ENCODE measurements around the gene KLHL29. TPM values are rescaled to one million over a fixed set of nuclear protein-coding genes. Genes with fewer than 3 reads are reported as not detected.

KLHL29 gene
- total and polyA plus RNA-seq, 5 donors from 2014 or later, result 0.09 to 1.3 (median 0.24) TPM

DNA sequence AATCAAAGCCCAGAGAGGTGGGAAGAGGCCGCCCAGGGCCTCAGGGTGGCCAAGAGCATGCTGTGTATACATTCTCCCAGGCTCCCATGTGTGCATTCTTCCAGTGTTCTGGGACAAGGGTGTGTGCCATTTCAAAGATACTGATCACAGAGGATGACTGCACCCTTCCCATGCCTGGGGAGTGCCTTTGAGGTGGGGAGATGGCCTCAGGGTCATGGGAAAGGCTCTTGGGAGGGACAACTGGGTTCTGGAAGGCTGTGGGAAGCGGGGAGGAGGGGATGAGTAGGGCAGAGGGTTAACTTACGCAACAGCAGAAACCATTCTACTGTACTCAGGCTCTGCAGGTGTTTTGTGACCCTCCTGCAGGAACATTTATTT lies 40.9 kb downstream of the KLHL29 start:
- Mint-ChIP-seq H3K4me3 (no peak overlapping the region), H3K9me3 (no peaks in the 10 kb centered on the region)
- no peak overlapping the region for H3K27ac ChIP-seq (ENCODE audit: insufficient read depth, low read length, poor library complexity, severe bottlenecking)

GRCh38 chr2:23426263-23426905 lies 41.4 kb downstream of the KLHL29 start:
- Mint-ChIP-seq H3K4me3 (no peak overlapping the region), H3K9me3 (no peaks in the 10 kb centered on the region), H3K27ac (no peak overlapping the region), H3K36me3 (no peaks in the 10 kb centered on the region), H3K27me3 (no peaks in the 10 kb centered on the region), H3K4me1 (no peaks in the 10 kb centered on the region)
- ATAC-seq (ENCODE audit: low read depth in 2 of 2) (no peak), DNase-seq (no peak)
- no peak overlapping the region for H3K27ac ChIP-seq (ENCODE audit: insufficient read depth, low read length, poor library complexity, severe bottlenecking)
- no peaks in the 10 kb centered on the region for H3K36me3 ChIP-seq (ENCODE audit: control insufficient read depth, insufficient read depth, low read length)
- H3K27me3 ChIP-seq (ENCODE audit: control insufficient read depth, insufficient read depth, low read length), result no peaks in the 10 kb centered on the region
- no peaks in the 10 kb centered on the region for H3K4me1 ChIP-seq (ENCODE audit: control insufficient read depth, insufficient read depth, low read length, poor library complexity, severe bottlenecking)
- H3K4me3 ChIP-seq (ENCODE audit: low read depth, low read length), result no peak overlapping the region
- no peaks in the 10 kb centered on the region for H3K9me3 ChIP-seq (ENCODE audit: control insufficient read depth in 2 of 2, low read length in 2 of 2)

More for the DNA sequence above, 40.9 kb downstream of the KLHL29 start:
- no peaks in the 10 kb centered on the region for H3K9me3 ChIP-seq (ENCODE audit: control insufficient read depth in 2 of 2, low read length in 2 of 2)
- DNase-seq (no peak), ATAC-seq (ENCODE audit: low read depth in 2 of 2) (no peak)
- H3K4me3 ChIP-seq (ENCODE audit: low read depth, low read length), result no peak overlapping the region
- no peaks in the 10 kb centered on the region for H3K36me3 ChIP-seq (ENCODE audit: control insufficient read depth, insufficient read depth, low read length)
- H3K27me3 ChIP-seq (ENCODE audit: control insufficient read depth, insufficient read depth, low read length), result no peaks in the 10 kb centered on the region
- Mint-ChIP-seq H3K27ac (no peak overlapping the region), H3K36me3 (no peaks in the 10 kb centered on the region), H3K27me3 (no peaks in the 10 kb centered on the region), H3K4me1 (no peaks in the 10 kb centered on the region)
- H3K4me1 ChIP-seq (ENCODE audit: control insufficient read depth, insufficient read depth, low read length, poor library complexity, severe bottlenecking), result no peaks in the 10 kb centered on the region

DNA sequence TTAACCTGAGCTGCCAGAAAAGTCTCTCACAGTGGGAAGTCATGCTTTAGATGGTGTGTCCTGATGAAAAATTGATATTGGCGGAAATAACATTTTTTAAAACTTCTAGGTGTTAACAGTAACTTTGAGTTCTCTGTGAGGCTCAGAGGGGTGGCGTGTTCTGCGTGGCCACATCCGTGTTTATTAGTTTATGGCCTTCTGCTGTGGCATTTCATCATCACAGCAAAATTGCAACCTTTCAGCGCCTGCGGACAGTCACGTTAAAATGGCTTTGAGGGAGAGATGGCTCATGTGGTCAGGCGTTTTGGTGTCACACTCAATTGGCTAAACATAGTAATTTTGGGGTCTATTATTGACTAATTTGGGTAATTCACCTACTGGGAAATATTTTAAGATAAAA lies 42.4 kb downstream of the KLHL29 start:
- Histone ChIP-seq H3K36me3 (ENCODE audit: control insufficient read depth, insufficient read depth, low read length) (no peaks in the 10 kb centered on the region), H3K4me1 (ENCODE audit: control insufficient read depth, insufficient read depth, low read length, poor library complexity, severe bottlenecking) (no peaks in the 10 kb centered on the region), H3K9me3 (ENCODE audit: control insufficient read depth in 2 of 2, low read length in 2 of 2) (no peaks in the 10 kb centered on the region), H3K27ac (ENCODE audit: insufficient read depth, low read length, poor library complexity, severe bottlenecking) (no peak overlapping the region), H3K4me3 (ENCODE audit: low read depth, low read length) (no peak overlapping the region), H3K27me3 (ENCODE audit: control insufficient read depth, insufficient read depth, low read length) (no peaks in the 10 kb centered on the region)
- Mint-ChIP-seq H3K27ac (no peak overlapping the region), H3K36me3 (no peaks in the 10 kb centered on the region), H3K4me3 (no peak overlapping the region), H3K9me3 (no peaks in the 10 kb centered on the region), H3K27me3 (no peaks in the 10 kb centered on the region), H3K4me1 (no peaks in the 10 kb centered on the region)
- no peak for DNase-seq
- ATAC-seq (ENCODE audit: low read depth in 2 of 2), result no peak

- no peak for ATAC-seq (ENCODE audit: low read depth in 2 of 2)
- H3K4me3 ChIP-seq (ENCODE audit: low read depth, low read length), result no peak overlapping the region
- no peak overlapping the region for H3K4me3 Mint-ChIP-seq
- H3K27me3 ChIP-seq (ENCODE audit: control insufficient read depth, insufficient read depth, low read length), result no peaks in the 10 kb centered on the region
- H3K27ac Mint-ChIP-seq, result no peak overlapping the region
- H3K4me1 ChIP-seq (ENCODE audit: control insufficient read depth, insufficient read depth, low read length, poor library complexity, severe bottlenecking), result no peaks in the 10 kb centered on the region
- no peak for DNase-seq
- H3K36me3 ChIP-seq (ENCODE audit: control insufficient read depth, insufficient read depth, low read length), result no peaks in the 10 kb centered on the region
- H3K9me3 ChIP-seq (ENCODE audit: control insufficient read depth in 2 of 2, low read length in 2 of 2), result no peaks in the 10 kb centered on the region
- H3K27me3 Mint-ChIP-seq, result no peaks in the 10 kb centered on the region
- H3K27ac ChIP-seq (ENCODE audit: insufficient read depth, low read length, poor library complexity, severe bottlenecking), result no peak overlapping the region
- no peaks in the 10 kb centered on the region for H3K9me3 Mint-ChIP-seq
- H3K36me3 Mint-ChIP-seq, result no peaks in the 10 kb centered on the region
- H3K4me1 Mint-ChIP-seq, result no peaks in the 10 kb centered on the region
Observed at GRCh38 chr2:23427976-23428375, 43.0 kb downstream of the KLHL29 start.

- H3K36me3 Mint-ChIP-seq, result no peaks in the 10 kb centered on the region
- H3K4me3 ChIP-seq (ENCODE audit: low read depth, low read length), result no peak overlapping the region
- H3K9me3 ChIP-seq (ENCODE audit: control insufficient read depth in 2 of 2, low read length in 2 of 2), result no peaks in the 10 kb centered on the region
- H3K9me3 Mint-ChIP-seq, result peaks cover 0 to 3% (median 0%) of the 10 kb centered on the region in 7 donors
- H3K4me3 Mint-ChIP-seq, result no peak overlapping the region
- H3K27me3 Mint-ChIP-seq, result no peaks in the 10 kb centered on the region
- no peaks in the 10 kb centered on the region for H3K4me1 Mint-ChIP-seq
- H3K27ac ChIP-seq (ENCODE audit: insufficient read depth, low read length, poor library complexity, severe bottlenecking), result no peak overlapping the region
- H3K36me3 ChIP-seq (ENCODE audit: control insufficient read depth, insufficient read depth, low read length), result no peaks in the 10 kb centered on the region
- no peaks in the 10 kb centered on the region for H3K27me3 ChIP-seq (ENCODE audit: control insufficient read depth, insufficient read depth, low read length)
- no peak for DNase-seq
- no peak overlapping the region for H3K27ac Mint-ChIP-seq
- H3K4me1 ChIP-seq (ENCODE audit: control insufficient read depth, insufficient read depth, low read length, poor library complexity, severe bottlenecking), result no peaks in the 10 kb centered on the region
- no peak for ATAC-seq (ENCODE audit: low read depth in 2 of 2)
Observed at GRCh38 chr2:23429036-23429435, 44.1 kb downstream of the KLHL29 start.

DNA sequence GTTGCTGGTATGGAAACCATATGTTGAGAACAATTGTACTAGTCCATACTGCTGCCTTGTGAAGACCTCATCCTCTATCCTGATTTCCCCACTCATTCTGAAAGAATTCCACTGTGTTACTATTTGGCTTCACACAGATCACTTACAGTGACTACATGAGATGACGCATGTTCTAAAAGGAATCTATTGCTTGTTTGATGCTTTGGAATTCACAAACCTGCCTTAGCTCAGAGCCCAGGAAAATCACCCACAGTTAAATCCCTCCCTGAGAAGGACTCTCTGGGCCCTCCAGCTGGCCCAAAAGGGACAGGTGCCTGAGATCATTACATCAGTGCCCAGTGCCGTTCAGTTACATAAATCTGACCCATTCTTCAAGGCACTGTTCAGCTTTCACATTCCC lies 45.3 kb downstream of the KLHL29 start:
- Mint-ChIP-seq H3K4me1 (no peaks in the 10 kb centered on the region), H3K27ac (no peak overlapping the region), H3K36me3 (no peaks in the 10 kb centered on the region), H3K9me3 (peaks cover 0 to 3% (median 0%) of the 10 kb centered on the region in 7 donors), H3K4me3 (no peak overlapping the region), H3K27me3 (no peaks in the 10 kb centered on the region)
- Histone ChIP-seq H3K36me3 (ENCODE audit: control insufficient read depth, insufficient read depth, low read length) (no peaks in the 10 kb centered on the region), H3K4me3 (ENCODE audit: low read depth, low read length) (no peak overlapping the region), H3K27me3 (ENCODE audit: control insufficient read depth, insufficient read depth, low read length) (no peaks in the 10 kb centered on the region), H3K4me1 (ENCODE audit: control insufficient read depth, insufficient read depth, low read length, poor library complexity, severe bottlenecking) (no peaks in the 10 kb centered on the region), H3K27ac (ENCODE audit: insufficient read depth, low read length, poor library complexity, severe bottlenecking) (no peak overlapping the region), H3K9me3 (ENCODE audit: control insufficient read depth in 2 of 2, low read length in 2 of 2) (no peaks in the 10 kb centered on the region)
- DNase-seq, result no peak
- ATAC-seq (ENCODE audit: low read depth in 2 of 2), result no peak

GRCh38 chr2:23432531-23432930 lies 47.6 kb downstream of the KLHL29 start:
- Mint-ChIP-seq H3K4me3 (no peak overlapping the region), H3K36me3 (no peaks in the 10 kb centered on the region), H3K27me3 (peaks cover 18% of the 10 kb centered on the region), H3K4me1 (no peaks in the 10 kb centered on the region), H3K27ac (no peak overlapping the region), H3K9me3 (peaks cover 0 to 5% (median 0%) of the 10 kb centered on the region in 7 donors)
- Histone ChIP-seq H3K4me1 (ENCODE audit: control insufficient read depth, insufficient read depth, low read length, poor library complexity, severe bottlenecking) (no peaks in the 10 kb centered on the region), H3K27ac (ENCODE audit: insufficient read depth, low read length, poor library complexity, severe bottlenecking) (no peak overlapping the region), H3K4me3 (ENCODE audit: low read depth, low read length) (no peak overlapping the region), H3K9me3 (ENCODE audit: control insufficient read depth in 2 of 2, low read length in 2 of 2) (no peaks in the 10 kb centered on the region), H3K27me3 (ENCODE audit: control insufficient read depth, insufficient read depth, low read length) (no peaks in the 10 kb centered on the region), H3K36me3 (ENCODE audit: control insufficient read depth, insufficient read depth, low read length) (no peaks in the 10 kb centered on the region)
- ATAC-seq (ENCODE audit: low read depth in 2 of 2), result no peak
- no peak for DNase-seq

DNA sequence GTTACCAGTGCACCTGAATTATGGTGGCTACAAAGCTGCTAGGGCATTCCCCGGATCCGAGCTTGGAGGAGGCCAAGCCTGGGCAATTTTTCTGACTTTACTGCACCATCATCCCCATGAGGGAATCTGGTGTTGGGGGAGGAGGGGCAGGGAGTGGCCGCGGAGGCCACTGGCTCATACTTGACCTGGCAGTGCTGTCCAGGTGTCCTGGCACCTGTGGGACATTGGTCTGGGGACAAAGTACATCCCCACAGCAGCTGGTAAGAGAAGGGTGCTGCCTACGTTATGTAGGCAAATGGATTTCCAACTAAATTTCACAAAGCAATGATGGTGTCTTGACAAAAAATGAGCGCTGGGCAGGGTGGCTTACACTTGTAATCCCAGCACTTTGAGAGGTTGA lies 48.3 kb downstream of the KLHL29 start:
- Mint-ChIP-seq H3K4me3 (peak overlapping the region in 1 of 4 donors; percentile 51), H3K27me3 (peaks cover 18% of the 10 kb centered on the region), H3K36me3 (no peaks in the 10 kb centered on the region), H3K4me1 (no peaks in the 10 kb centered on the region), H3K9me3 (peaks cover 0 to 5% (median 0%) of the 10 kb centered on the region in 7 donors), H3K27ac (no peak overlapping the region)
- Histone ChIP-seq H3K9me3 (ENCODE audit: control insufficient read depth in 2 of 2, low read length in 2 of 2) (no peaks in the 10 kb centered on the region), H3K27me3 (ENCODE audit: control insufficient read depth, insufficient read depth, low read length) (no peaks in the 10 kb centered on the region), H3K36me3 (ENCODE audit: control insufficient read depth, insufficient read depth, low read length) (no peaks in the 10 kb centered on the region), H3K4me3 (ENCODE audit: low read depth, low read length) (no peak overlapping the region), H3K4me1 (ENCODE audit: control insufficient read depth, insufficient read depth, low read length, poor library complexity, severe bottlenecking) (no peaks in the 10 kb centered on the region), H3K27ac (ENCODE audit: insufficient read depth, low read length, poor library complexity, severe bottlenecking) (no peak overlapping the region)
- no peak for DNase-seq
- ATAC-seq (ENCODE audit: low read depth in 2 of 2), result no peak
